Measurements from ENCODE around the gene FIS1. TPM values are rescaled to one million over a fixed set of nuclear protein-coding genes. Genes with fewer than 3 reads are reported as not detected.
A peak's percentile ranks its signal among the peaks of the same experiment; 100 is the strongest.
"Not testable (repeated sequence)": the region's sequence is repeated elsewhere in the genome, so short reads cannot be mapped to it uniquely, and the experiment has no call there.

FIS1 gene
- 10 to 100 TPM; 81.2 to 82.3 TPM for total RNA-seq
- 119 TPM for polyA plus RNA-seq (2013, experiment 1 of 2)
- polyA plus RNA-seq (2013, experiment 2 of 2): 112 TPM
- 23.3 to 65.6 (median 50.9) reads per million in 172 experiments for total RNA-seq

GRCh38 chr7:101244375-101245146 lies at the start of gene FIS1:
TSS of gene FIS1 (minus strand) at chr7:101245081. CDS start at chr7:101245004, 77 bp downstream.
- ChIA-PET POLR2A (interaction anchor here (0.7 to 2.9 kb wide), 16 partner anchors 8 to 817 kb away, joined by 3 to 55 read pairs (median 5); partner anchors contain the start of genes IFT22, PLOD3, SRRT and UFSP1), CTCF (interaction anchor here (0.7 to 2.8 kb wide), 17 partner anchors 9 to 370 kb away, joined by 3 to 39 read pairs (median 4); partner anchors contain the start of genes AP1S1, PLOD3, SERPINE1 and SRRT)
- ATAC-seq (ENCODE audit: poor library complexity): peak; percentile 94
- peak within 1 kb of the TSS; percentile 96 for H3K27ac Mint-ChIP-seq
- H3K4me3 Mint-ChIP-seq: peak within 1 kb of the TSS; percentile 98
- DNase-seq: peak; percentile 84 to 96 (median 90)
- no peaks in the 10 kb centered on the region for H3K27me3 Mint-ChIP-seq
- peak within 1 kb of the TSS; percentile 87 for H3K4me3 ChIP-seq (ENCODE audit: low read length)
- peaks cover 43% of the 10 kb centered on the region for H3K36me3 Mint-ChIP-seq (ENCODE audit: low read depth)
- TF ChIP-seq CTCF (IDR thresholded peaks at IDR 0.05): peak; percentile 99
- H3K4me1 Mint-ChIP-seq (ENCODE audit: low read depth): peaks cover 44% of the 10 kb centered on the region
- peaks cover 23% of the 10 kb centered on the region for H3K4me1 ChIP-seq (ENCODE audit: insufficient read depth, low read length)
- H3K9me3 Mint-ChIP-seq: no peaks in the 10 kb centered on the region
- intact Hi-C loops (cut with DNase I, micrococcal nuclease): loop anchor here (1.0 to 5.0 kb wide), 8 partner anchors 8 to 1223 kb away; partner anchors contain the start of genes ZNHIT1 (in 2 of the 2), SRRT (in 1 of the 2) and TRIM56 (in 1 of the 2)
- no peaks in the 10 kb centered on the region for H3K9me3 ChIP-seq (ENCODE audit: control insufficient read depth in 1 of 2, insufficient read depth in 1 of 2, low read length in 2 of 2)
- H3K36me3 ChIP-seq (ENCODE audit: insufficient read depth, low read length): peaks cover 32% of the 10 kb centered on the region
- no peaks in the 10 kb centered on the region for H3K27me3 ChIP-seq (ENCODE audit: control insufficient read depth in 1 of 2, insufficient read depth in 2 of 2, low read length in 2 of 2)
- peak within 1 kb of the TSS; percentile 91 to 92 for H3K27ac ChIP-seq (ENCODE audit: low read depth in 1 of 2, low read length in 2 of 2)

GRCh38 chr7:101294039-101294831 lies 49.4 kb upstream of the FIS1 start:
- intact Hi-C loops (cut with DNase I, micrococcal nuclease): no loop called here
- ChIA-PET CTCF (interaction anchor here (1.5 kb wide), 1 partner anchor 11 kb away, joined by 4 read pairs; no protein-coding TSS in a partner anchor), POLR2A (no interaction called here)
- Histone ChIP-seq H3K9me3 (ENCODE audit: control insufficient read depth in 1 of 2, insufficient read depth in 1 of 2, low read length in 2 of 2) (peaks cover 0 to 5% of the 10 kb centered on the region in 2 experiments), H3K4me3 (ENCODE audit: low read length) (no peak overlapping the region), H3K27ac (ENCODE audit: low read depth in 1 of 2, low read length in 2 of 2) (no peak overlapping the region), H3K4me1 (ENCODE audit: insufficient read depth, low read length) (peaks cover 8% of the 10 kb centered on the region), H3K27me3 (ENCODE audit: control insufficient read depth in 1 of 2, insufficient read depth in 2 of 2, low read length in 2 of 2) (peaks cover 26 to 45% of the 10 kb centered on the region in 2 experiments), H3K36me3 (ENCODE audit: insufficient read depth, low read length) (no peaks in the 10 kb centered on the region)
- ATAC-seq (ENCODE audit: poor library complexity) (no peak), DNase-seq (no peak)
- H3K9me3 Mint-ChIP-seq: no peaks in the 10 kb centered on the region
- no peak overlapping the region for H3K27ac Mint-ChIP-seq
- no peaks in the 10 kb centered on the region for H3K36me3 Mint-ChIP-seq (ENCODE audit: low read depth)
- H3K27me3 Mint-ChIP-seq: peaks cover 73% of the 10 kb centered on the region
- H3K4me3 Mint-ChIP-seq: no peak overlapping the region
- TF ChIP-seq CTCF (IDR thresholded peaks at IDR 0.05): no peak
- H3K4me1 Mint-ChIP-seq (ENCODE audit: low read depth): peaks cover 4% of the 10 kb centered on the region

DNA sequence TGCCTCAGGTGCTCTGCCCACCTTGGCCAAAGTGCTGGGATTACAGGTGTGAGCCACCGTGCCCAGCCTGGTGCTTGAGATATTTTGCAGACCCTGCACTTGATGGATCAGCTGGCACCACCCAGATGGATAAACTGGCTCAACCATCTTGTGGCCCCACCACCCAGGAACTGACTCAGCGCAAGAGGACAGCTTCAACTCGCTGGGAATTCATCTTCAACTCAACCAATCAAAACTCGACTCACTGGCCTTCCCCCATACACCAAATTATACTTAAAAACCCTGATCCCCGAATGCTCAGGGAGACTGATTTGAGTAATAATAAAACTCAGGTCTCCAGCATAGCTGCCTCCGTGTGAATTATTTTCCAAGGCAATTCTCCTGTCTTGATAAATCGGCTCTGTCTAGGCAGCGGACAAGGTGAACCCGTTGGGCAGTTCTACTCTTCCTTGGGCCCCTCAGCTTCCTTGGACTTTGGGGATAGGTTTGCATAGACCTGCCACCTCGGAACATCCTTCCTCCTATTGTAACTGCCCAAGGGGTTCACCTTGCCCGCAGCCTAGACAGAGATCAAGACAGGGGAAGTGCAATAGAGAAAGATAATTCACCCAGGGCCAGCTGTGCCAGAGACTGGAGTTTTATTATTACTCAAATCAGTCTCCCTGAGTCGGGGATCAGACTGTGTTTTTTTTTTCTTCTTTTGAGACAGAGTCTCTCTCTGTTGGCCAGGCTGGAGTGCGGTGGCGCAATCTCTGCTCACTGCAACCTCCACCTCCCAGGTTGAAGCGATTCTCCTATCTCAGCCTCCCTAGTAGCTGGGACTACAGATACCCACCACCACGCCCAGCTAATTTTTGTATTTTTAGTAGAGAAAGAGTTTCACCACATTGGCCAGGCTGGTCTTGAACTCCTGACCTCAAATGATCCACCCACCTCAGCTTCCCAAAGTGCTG lies 48.5 kb upstream of the FIS1 start:
- H3K27ac ChIP-seq (ENCODE audit: low read depth in 1 of 2, low read length in 2 of 2); ATAC-seq (ENCODE audit: poor library complexity); H3K36me3 ChIP-seq (ENCODE audit: insufficient read depth, low read length); DNase-seq; H3K4me1 Mint-ChIP-seq (ENCODE audit: low read depth); H3K9me3 ChIP-seq (ENCODE audit: control insufficient read depth in 1 of 2, insufficient read depth in 1 of 2, low read length in 2 of 2); H3K27ac Mint-ChIP-seq; H3K9me3 Mint-ChIP-seq; H3K36me3 Mint-ChIP-seq (ENCODE audit: low read depth); H3K4me1 ChIP-seq (ENCODE audit: insufficient read depth, low read length); H3K4me3 ChIP-seq (ENCODE audit: low read length); POLR2A ChIA-PET; H3K4me3 Mint-ChIP-seq; intact Hi-C loops (cut with DNase I, micrococcal nuclease): not testable (repeated sequence)
- CTCF ChIA-PET: interaction anchor here (1.5 kb wide), 1 partner anchor 11 kb away, joined by 4 read pairs; no protein-coding TSS in a partner anchor
- H3K27me3 Mint-ChIP-seq: peaks cover 66% of the 10 kb centered on the region
- H3K27me3 ChIP-seq (ENCODE audit: control insufficient read depth in 1 of 2, insufficient read depth in 2 of 2, low read length in 2 of 2): peaks cover 19 to 36% of the 10 kb centered on the region in 2 experiments

DNA sequence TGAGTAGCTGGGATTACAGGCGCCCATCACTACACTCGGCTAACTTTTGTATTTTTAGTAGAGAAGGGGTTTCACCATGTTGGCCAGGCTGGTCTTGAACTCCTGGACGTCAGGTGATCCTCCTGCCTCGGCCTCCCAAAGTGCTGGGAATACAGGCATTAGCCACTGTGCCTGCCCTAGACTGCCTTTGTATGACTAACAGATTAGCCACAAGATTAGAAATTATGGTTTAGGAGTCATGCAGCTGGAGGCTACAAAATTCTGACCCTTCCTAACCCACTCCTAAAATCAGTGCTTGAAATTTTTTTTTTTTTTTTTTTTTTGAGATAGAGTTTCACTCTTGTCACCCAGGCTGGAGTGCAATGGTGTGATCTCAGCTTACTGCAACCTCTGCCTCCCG lies 47.7 kb upstream of the FIS1 start:
- POLR2A ChIA-PET; DNase-seq; H3K9me3 Mint-ChIP-seq; H3K4me3 ChIP-seq (ENCODE audit: low read length); H3K27ac Mint-ChIP-seq; H3K9me3 ChIP-seq (ENCODE audit: control insufficient read depth in 1 of 2, insufficient read depth in 1 of 2, low read length in 2 of 2); H3K4me1 ChIP-seq (ENCODE audit: insufficient read depth, low read length); ATAC-seq (ENCODE audit: poor library complexity); H3K4me3 Mint-ChIP-seq; H3K27ac ChIP-seq (ENCODE audit: low read depth in 1 of 2, low read length in 2 of 2); H3K36me3 ChIP-seq (ENCODE audit: insufficient read depth, low read length); H3K4me1 Mint-ChIP-seq (ENCODE audit: low read depth); intact Hi-C loops (cut with DNase I, micrococcal nuclease); H3K36me3 Mint-ChIP-seq (ENCODE audit: low read depth): not testable (repeated sequence)
- peaks cover 16 to 32% of the 10 kb centered on the region in 2 experiments for H3K27me3 ChIP-seq (ENCODE audit: control insufficient read depth in 1 of 2, insufficient read depth in 2 of 2, low read length in 2 of 2)
- peaks cover 60% of the 10 kb centered on the region for H3K27me3 Mint-ChIP-seq
- CTCF ChIA-PET: interaction anchor here (1.5 kb wide), 1 partner anchor 10 kb away, joined by 4 read pairs; no protein-coding TSS in a partner anchor
